SK-N-SH treated with all-trans-retinoic acid at 6 μM for 48 hours (cell line): ENCODE data around the gene CRIP3.
"Not testable (repeated sequence)": the region's sequence is repeated elsewhere in the genome, so short reads cannot be mapped to it uniquely, and the experiment has no call there.

Experiments used
- ATAC-seq: fragments of 200-7000 bp; cut with Tn5 transposase; 3 replicates; pipeline ENCODE4 v1.9.1; 2020; ENCODE audit warnings: mild to moderate bottlenecking, moderate library complexity
- ARNTL ChIP-seq: fragments of 450-650 bp; formaldehyde crosslinking; IDR thresholded peaks from 2 replicates; pipeline ENCODE4 v1.5.0; 2020; ENCODE audit warnings: low read depth, mild to moderate bottlenecking, moderate library complexity, borderline replicate concordance
- BACH2 ChIP-seq: fragments of 250-450 bp; sonication (Bioruptor Pico); IDR thresholded peaks from 2 replicates; pipeline ENCODE4 v1.9.0; 2021; ENCODE audit warnings: mild to moderate bottlenecking, borderline replicate concordance
- CSDC2 ChIP-seq: fragments of 250-450 bp; sonication (Bioruptor Pico); IDR thresholded peaks from 2 replicates; pipeline ENCODE4 v1.5.0; 2020; ENCODE audit warnings: mild to moderate bottlenecking, moderate library complexity
- CSRNP3 ChIP-seq: fragments of 250-450 bp; sonication (Bioruptor Pico); IDR thresholded peaks from 2 replicates; pipeline ENCODE4 v1.5.1; 2021; ENCODE audit warnings: mild to moderate bottlenecking, moderate library complexity
- ESRRG ChIP-seq: fragments of 250-450 bp; sonication (Bioruptor Pico); IDR thresholded peaks from 2 replicates; pipeline ENCODE4 v1.6.1; 2021; ENCODE audit warnings: mild to moderate bottlenecking
- GLIS3 ChIP-seq: fragments of 250-450 bp; sonication (Bioruptor Pico); IDR thresholded peaks from 2 replicates; pipeline ENCODE4 v1.5.0; 2020; ENCODE audit warnings: mild to moderate bottlenecking, moderate library complexity
- ISL1 ChIP-seq: fragments of 250-450 bp; sonication (Bioruptor Pico); IDR thresholded peaks from 2 replicates; pipeline ENCODE4 v2.1.2; 2022; ENCODE audit warnings: mild to moderate bottlenecking, moderate library complexity
- OSR1 ChIP-seq: fragments of 250-450 bp; sonication (Bioruptor Pico); IDR thresholded peaks from 2 replicates; pipeline ENCODE4 v1.8.0; 2022; ENCODE audit warnings: moderate library complexity, mild to moderate bottlenecking, inconsistent platforms
- PATZ1 ChIP-seq: fragments of 250-450 bp; sonication (Bioruptor Pico); IDR thresholded peaks from 2 replicates; pipeline ENCODE4 v1.8.0; 2020; ENCODE audit warnings: mild to moderate bottlenecking, moderate library complexity, borderline replicate concordance
- POU6F1 ChIP-seq: fragments of 250-450 bp; sonication (Bioruptor Pico); IDR thresholded peaks from 2 replicates; pipeline ENCODE4 v1.8.0; 2021; ENCODE audit warnings: low read depth, mild to moderate bottlenecking, moderate library complexity, borderline replicate concordance
- PPARA ChIP-seq: fragments of 250-450 bp; sonication (Bioruptor Pico); IDR thresholded peaks from 2 replicates; pipeline ENCODE4 v1.5.0; 2020; ENCODE audit warnings: mild to moderate bottlenecking, borderline replicate concordance
- RARB ChIP-seq: fragments of 250-450 bp; sonication (Bioruptor Pico); IDR thresholded peaks from 2 replicates; pipeline ENCODE4 v1.8.0; 2021; ENCODE audit warnings: mild to moderate bottlenecking, moderate library complexity
- SNAI2 ChIP-seq: fragments of 250-450 bp; sonication (Bioruptor Pico); IDR thresholded peaks from 2 replicates; pipeline ENCODE4 v1.5.0; 2020; ENCODE audit warnings: mild to moderate bottlenecking, moderate library complexity
- TCF4 ChIP-seq: fragments of 250-450 bp; sonication (Bioruptor Pico); IDR thresholded peaks from 2 replicates; pipeline ENCODE4 v1.8.0; 2021; ENCODE audit warnings: mild to moderate bottlenecking, moderate library complexity, borderline replicate concordance
- TOX ChIP-seq: fragments of 250-450 bp; sonication (Bioruptor Pico); IDR thresholded peaks from 2 replicates; pipeline ENCODE4 v1.8.0; 2021; ENCODE audit warnings: mild to moderate bottlenecking, moderate library complexity, borderline replicate concordance
- TSHZ2 ChIP-seq: fragments of 250-450 bp; sonication (Bioruptor Pico); IDR thresholded peaks from 2 replicates; pipeline ENCODE4 v1.5.0; 2020; ENCODE audit warnings: mild to moderate bottlenecking, moderate library complexity
- ZC3H10 ChIP-seq: fragments of 250-450 bp; sonication (Bioruptor Pico); IDR thresholded peaks from 2 replicates; pipeline ENCODE4 v1.5.1; 2021; ENCODE audit warnings: mild to moderate bottlenecking, moderate library complexity
- ZFP3 ChIP-seq: fragments of 250-450 bp; sonication (Bioruptor Pico); IDR thresholded peaks from 2 replicates; pipeline ENCODE4 v1.5.0; 2020; ENCODE audit warnings: mild to moderate bottlenecking, moderate library complexity
- ZNF565 ChIP-seq: fragments of 450-650 bp; formaldehyde crosslinking; conservative IDR thresholded peaks from 2 replicates; pipeline ENCODE4 v1.5.0; 2020; ENCODE audit warnings: low read depth, mild to moderate bottlenecking, moderate library complexity
- ZNF70 ChIP-seq: fragments of 450-650 bp; formaldehyde crosslinking; IDR thresholded peaks from 2 replicates; pipeline ENCODE4 v1.5.0; 2020; ENCODE audit warnings: mild to moderate bottlenecking, moderate library complexity
- ZNF8 ChIP-seq: fragments of 450-650 bp; formaldehyde crosslinking; IDR thresholded peaks from 2 replicates; pipeline ENCODE4 v1.5.0; 2020; ENCODE audit warnings: mild to moderate bottlenecking, moderate library complexity

The CRIP3 gene

GRCh38 chr6:43308101-43308989 is at the start of gene CRIP3:
Gene CRIP3, minus strand, starts transcription at chr6:43308826. Its CDS starts 34 bp downstream, at chr6:43308792.
- no peak for ATAC-seq
- TF ChIP-seq PATZ1 (CRISPR knock-in tag) (no peak), TOX (CRISPR knock-in tag) (no peak), SNAI2 (CRISPR knock-in tag) (no peak), ZNF565 (no peak), CSRNP3 (CRISPR knock-in tag) (no peak), ZC3H10 (CRISPR knock-in tag) (no peak), ZNF8 (CRISPR knock-in tag) (no peak), PPARA (CRISPR knock-in tag) (no peak), GLIS3 (no peak), TSHZ2 (no peak), ISL1 (CRISPR knock-in tag) (no peak), TCF4 (CRISPR knock-in tag) (no peak), BACH2 (CRISPR knock-in tag) (no peak), ZFP3 (CRISPR knock-in tag) (no peak), OSR1 (CRISPR knock-in tag) (no peak), POU6F1 (CRISPR knock-in tag) (no peak), ESRRG (no peak), RARB (CRISPR knock-in tag) (no peak), ZNF70 (CRISPR knock-in tag) (no peak), ARNTL (CRISPR knock-in tag) (no peak)

- ATAC-seq = peak; percentile 66
- TF ChIP-seq BACH2 (CRISPR knock-in tag) (no peak), CSDC2 (CRISPR knock-in tag) (no peak), ZC3H10 (CRISPR knock-in tag) (no peak), PPARA (CRISPR knock-in tag) (no peak), RARB (CRISPR knock-in tag) (no peak)
These were observed 47.4 kb upstream of the CRIP3 start for GRCh38 chr6:43355862-43356590.

- not testable (repeated sequence) for ATAC-seq
These were observed 43.3 kb upstream of the CRIP3 start for GRCh38 chr6:43351951-43352350.
